Measurements from ENCODE around the gene INTS6L.

INTS6L gene

DNA sequence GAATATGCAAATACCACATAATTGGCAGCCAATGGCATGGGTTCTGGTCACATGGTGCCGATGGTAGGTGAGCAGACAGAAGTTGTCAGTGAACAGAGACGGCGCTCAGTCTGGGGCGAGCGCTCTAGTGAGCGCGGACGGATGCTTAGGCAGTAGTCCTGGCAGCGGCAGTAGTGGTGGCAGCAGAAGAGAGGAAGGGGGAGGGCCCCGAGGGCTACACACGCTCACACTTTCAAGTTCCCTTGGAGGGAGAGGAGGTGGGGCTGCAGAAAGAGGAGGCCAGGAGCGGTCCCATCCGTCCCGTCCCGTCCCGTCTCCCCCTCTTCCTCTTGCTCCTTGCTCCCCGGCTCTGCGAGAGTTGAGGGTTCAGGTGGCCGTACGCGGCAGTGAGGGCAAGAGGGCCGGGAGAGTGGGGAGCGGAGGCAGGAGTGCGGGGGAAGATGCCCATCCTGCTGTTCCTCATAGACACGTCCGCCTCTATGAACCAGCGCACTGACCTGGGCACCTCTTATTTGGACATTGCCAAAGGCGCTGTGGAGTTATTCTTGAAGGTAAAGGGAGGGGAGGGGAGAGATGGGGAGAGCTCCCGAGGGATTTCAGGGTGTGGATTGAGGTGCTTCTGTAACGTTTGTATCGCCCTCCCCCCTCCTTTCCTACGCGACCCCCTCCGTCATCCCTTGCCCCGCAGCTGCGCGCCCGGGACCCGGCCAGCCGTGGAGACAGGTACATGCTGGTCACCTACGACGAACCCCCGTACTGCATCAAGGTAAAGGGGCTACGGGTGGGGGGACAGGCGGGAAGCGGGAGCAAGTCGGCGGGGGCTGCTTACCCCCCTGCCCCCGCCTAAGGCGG, at the start of gene INTS6L:
Gene INTS6L (plus strand): TSS at position 108 of the 852 bp plus-strand sequence. CDS start 333 bp downstream, at position 441.
- DNase-seq (ENCODE audit: low spot score), result peak; percentile 66

DNA sequence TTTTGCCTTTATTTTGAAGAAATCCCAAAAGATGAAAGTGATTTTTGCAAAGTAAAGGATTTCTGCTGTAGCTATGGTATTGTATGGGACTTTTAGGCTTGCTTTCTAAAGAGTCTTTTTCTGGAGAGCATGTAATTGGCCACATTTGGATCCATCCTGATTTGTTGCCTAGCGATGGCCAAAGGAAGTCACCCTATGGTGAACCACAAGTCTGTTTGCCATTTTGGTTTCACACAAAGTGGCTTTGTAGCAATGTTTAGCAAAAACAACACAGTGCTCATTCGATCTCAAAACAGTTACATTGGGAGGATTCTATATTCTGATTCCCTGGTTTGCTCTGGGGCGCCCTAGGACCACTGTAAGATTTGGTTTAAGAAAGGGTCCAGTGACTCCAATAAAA, 44.1 kb upstream of the INTS6L start:
- no peak for DNase-seq (ENCODE audit: low spot score)

DNA sequence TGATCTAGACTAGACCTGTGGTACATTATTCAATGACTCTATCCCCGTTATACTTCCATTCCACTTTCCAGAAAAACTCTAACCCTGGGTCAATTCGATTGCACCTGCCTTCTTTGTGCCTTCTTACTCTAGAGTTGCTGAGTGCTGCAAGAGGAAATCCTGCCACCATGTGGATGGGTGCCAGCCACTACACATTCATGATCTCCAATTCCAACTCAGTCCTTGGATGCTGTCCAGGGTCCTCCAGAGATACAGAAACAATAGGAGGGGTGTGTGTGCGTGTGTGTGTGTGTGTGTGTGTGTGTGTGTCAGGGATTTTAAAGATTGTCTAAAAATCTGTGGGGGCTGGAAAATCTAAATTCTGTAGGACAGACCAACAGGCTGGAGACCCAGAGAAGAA, 42.9 kb upstream of the INTS6L start:
- DNase-seq (ENCODE audit: low spot score), result peak; percentile 6

- no peak for DNase-seq (ENCODE audit: low spot score)
Observed at GRCh38 chrX:135480076-135480475, 40.4 kb upstream of the INTS6L start.

DNA sequence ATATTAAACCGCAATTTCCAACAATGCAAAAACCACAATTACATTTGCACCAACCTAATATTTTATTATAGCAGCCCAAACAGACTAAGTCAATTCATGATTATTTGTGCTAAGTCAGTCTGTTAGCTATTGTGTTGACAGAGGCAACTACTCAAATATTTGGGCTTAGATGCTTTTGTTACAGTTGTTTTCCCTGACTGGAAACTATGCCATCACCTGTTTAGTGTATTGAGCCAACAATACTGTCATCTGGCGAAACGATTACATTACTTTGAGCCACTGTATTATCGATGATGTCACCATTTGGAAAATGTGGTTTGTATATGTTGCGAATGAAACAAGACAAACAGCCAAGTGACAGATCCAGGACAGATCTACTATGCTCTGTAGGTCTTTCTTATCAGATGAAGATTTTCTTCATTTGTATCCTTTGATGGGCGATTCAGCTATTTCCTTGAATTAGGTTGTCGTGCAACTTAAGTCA, 38.7 kb upstream of the INTS6L start:
- DNase-seq (ENCODE audit: low spot score), result no peak

GRCh38 chrX:135484641-135485289, 35.7 kb upstream of the INTS6L start:
- DNase-seq (ENCODE audit: low spot score), result peak; percentile 45

GRCh38 chrX:135489542-135489941, 30.9 kb upstream of the INTS6L start:
- no peak for DNase-seq (ENCODE audit: low spot score)

DNA sequence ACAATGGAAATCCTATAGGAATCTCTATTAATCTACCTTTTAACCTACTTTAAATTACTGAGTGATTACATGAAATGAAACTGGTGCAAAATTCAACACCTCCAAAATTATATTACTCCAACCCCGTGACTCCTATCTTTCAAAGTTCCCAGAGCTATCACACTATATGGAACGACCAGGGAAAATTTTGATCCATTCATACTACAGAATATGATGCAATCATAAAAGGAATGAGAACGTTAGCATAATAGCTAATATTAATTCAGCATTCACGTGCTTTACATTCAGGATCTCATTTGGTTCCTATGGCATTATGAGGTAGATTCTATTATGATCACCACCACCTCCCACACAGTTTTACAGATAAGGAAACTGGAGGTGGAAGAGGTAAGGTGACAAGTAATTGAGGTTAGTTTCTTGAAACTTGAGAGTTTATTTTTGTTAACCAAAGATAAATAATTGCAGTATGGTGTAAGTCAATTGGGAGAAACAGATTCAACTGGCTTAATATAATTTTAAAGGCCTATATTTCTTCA, 29.4 kb upstream of the INTS6L start:
- DNase-seq (ENCODE audit: low spot score), result no peak

DNA sequence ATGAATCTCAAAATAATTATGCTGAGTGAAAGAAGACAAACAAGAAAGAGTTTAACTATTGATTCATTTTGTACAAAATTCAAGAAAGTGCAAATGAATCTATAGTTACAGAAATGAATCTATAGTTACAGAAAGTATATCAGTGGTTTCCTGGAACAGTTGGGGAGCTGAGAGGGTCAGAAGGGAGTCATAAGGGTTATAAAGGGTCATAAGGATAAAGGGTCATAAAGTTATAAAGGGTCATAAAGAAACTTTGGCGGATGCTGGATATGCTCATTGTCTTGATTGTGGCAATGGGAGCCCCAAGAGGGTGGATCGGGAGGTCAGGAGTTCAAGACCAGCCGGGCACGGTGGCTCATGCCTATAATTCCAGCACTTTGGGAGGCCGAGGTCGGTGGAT, 26.0 kb upstream of the INTS6L start:
- no peak for DNase-seq (ENCODE audit: low spot score)

- DNase-seq (ENCODE audit: low spot score), result no peak
Observed at GRCh38 chrX:135497736-135498135, 22.7 kb upstream of the INTS6L start.

- no peak for DNase-seq (ENCODE audit: low spot score)
Observed at GRCh38 chrX:135498236-135498635, 22.2 kb upstream of the INTS6L start.

DNA sequence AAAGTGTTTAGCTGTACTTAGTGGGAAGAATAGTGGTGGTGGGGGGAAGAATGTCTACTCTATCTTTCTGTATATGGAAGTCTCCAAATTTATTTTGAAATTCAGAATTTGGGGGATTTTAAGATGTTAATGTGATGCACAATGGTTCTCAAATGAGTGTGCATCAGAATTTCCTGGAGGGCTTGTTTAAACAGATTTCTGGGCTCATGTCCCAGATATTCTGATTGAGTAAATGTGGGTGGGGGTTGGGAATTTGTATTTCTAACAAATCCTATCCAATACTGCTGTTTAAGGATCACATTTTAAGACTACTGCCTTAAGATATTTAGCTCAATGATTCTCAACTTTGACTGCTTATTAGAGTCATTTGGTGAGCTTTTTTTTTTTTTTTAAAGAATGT, 15.1 kb upstream of the INTS6L start:
- DNase-seq (ENCODE audit: low spot score), result no peak

GRCh38 chrX:135509885-135510284, 10.6 kb upstream of the INTS6L start:
- no peak for DNase-seq (ENCODE audit: low spot score)

- DNase-seq (ENCODE audit: low spot score), result no peak
Observed at GRCh38 chrX:135512508-135513129, 7.8 kb upstream of the INTS6L start.

- DNase-seq (ENCODE audit: low spot score), result no peak
Observed at GRCh38 chrX:135513130-135513515, 7.3 kb upstream of the INTS6L start.

- DNase-seq (ENCODE audit: low spot score), result no peak
Observed at GRCh38 chrX:135516376-135516775, 4.1 kb upstream of the INTS6L start.

GRCh38 chrX:135518161-135518560, 2.3 kb upstream of the INTS6L start:
- DNase-seq (ENCODE audit: low spot score), result no peak

GRCh38 chrX:135520022-135520552, 373 bp upstream of the INTS6L start:
- peak; percentile 21 for DNase-seq (ENCODE audit: low spot score)

DNA sequence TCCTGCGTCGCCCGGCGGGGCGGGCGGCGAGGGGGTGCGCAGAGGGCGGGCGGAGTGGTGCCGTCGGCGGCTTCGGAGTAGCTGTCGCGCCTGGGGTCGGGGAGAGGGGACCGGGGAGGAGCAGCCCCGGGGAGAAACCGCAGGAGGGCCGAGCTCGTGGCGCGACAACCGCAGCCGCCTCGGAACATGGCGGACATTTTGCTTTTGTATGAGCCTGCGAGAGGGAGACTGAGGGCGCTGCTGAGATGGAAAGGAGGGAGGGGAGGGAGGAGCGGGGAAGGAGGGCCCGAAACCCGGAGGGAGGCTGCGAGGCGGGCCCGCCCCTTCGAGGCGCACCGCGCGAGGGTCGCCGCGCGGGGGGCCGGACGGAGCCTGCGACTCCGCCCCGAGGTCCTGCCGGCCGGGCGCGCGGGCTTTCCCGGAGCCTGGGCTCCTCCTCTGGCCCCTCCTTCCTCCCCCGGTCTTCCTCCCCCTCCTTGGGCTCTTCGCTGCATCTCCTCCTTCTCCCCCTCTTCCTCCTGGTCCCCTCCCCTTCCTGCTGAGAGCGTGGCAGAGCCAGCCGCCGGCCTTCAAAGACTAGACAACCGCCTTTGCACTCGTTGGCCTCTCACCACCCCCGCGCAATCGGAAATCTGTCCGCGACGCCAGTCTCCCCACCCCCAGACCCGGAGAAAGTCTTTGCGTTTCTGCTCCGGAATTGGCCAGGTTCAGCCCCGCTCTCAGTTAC, 1.1 kb downstream of the INTS6L start:
- peak; percentile 85 for DNase-seq (ENCODE audit: low spot score)

GRCh38 chrX:135522132-135522530, 1.7 kb downstream of the INTS6L start:
- DNase-seq (ENCODE audit: low spot score), result no peak

DNA sequence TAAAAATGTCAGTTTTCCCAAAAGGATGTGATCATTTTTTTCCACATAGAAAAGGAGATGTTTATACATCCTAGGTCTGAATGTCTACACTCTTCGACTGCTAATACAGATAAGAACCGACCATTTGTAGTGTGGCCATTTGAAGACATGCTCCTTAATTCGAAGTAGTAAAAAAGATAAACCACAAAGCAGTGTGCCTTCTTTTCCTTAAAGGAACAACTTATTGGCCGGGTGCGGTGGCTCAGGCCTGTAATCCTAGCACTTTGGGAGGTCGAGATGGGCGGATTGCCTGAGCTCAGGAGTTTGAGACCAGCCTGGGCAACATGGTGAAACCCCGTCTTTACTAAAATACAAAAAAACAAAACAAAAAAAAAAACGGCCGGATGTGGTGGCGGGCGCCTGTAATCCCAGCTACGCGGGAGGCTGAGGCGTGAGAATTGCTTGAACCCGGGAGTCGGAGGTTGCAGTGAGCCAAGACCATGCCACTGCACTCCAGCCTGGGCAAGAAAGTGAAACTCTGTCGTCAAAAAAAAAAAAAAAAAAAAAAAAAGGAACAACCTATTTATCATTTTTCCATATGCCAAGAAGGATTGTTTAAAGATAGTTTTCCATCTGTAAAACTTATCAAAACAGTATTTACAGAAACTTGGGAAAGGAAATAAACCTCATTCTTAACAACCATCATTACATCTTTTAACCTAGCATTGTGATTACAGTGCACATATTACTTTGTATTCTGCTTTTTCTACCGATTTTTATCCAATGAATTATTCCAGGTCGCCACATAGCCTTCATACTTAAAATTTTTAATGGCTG, 2.6 kb downstream of the INTS6L start:
- DNase-seq (ENCODE audit: low spot score), result no peak
